DOHH2 (cell line): ENCODE results near the gene NAV2.

ENCODE experiments used
- H3F3A ChIP-seq: fragments of 200-600 bp; sonication (generic), shearing (Covaris generic); 2 replicates; pipeline ENCODE4 v1.6.0; 2016; ENCODE audit warnings: antibody characterized with exemption, mild to moderate bottlenecking; ENCODE audit not compliant: control insufficient read depth, insufficient read depth
- H3K27ac ChIP-seq: fragments of 200-600 bp; sonication (generic); 2 replicates; pipeline ENCODE4 v1.5.1; 2014; ENCODE audit warnings: low read depth, mild to moderate bottlenecking, low read length, moderate library complexity
- H3K27me3 ChIP-seq: fragments of 200-600 bp; sonication (generic); 2 replicates; pipeline ENCODE4 v1.6.1; 2014; ENCODE audit warnings: mild to moderate bottlenecking, low read length, mixed read lengths; ENCODE audit not compliant: control insufficient read depth
- H3K36me3 ChIP-seq: fragments of 200-600 bp; sonication (generic); 2 replicates; pipeline ENCODE4 v1.6.1; 2014; ENCODE audit warnings: mild to moderate bottlenecking, low read length, moderate library complexity, mixed read lengths; ENCODE audit not compliant: control insufficient read depth
- H3K4me1 ChIP-seq: fragments of 200-600 bp; sonication (generic); 2 replicates; pipeline ENCODE4 v1.6.1; 2014; ENCODE audit warnings: mild to moderate bottlenecking, low read length, mixed read lengths; ENCODE audit not compliant: control insufficient read depth
- H3K4me2 ChIP-seq: fragments of 200-600 bp; sonication (generic); 2 replicates; pipeline ENCODE4 v1.6.0; 2014; ENCODE audit warnings: mild to moderate bottlenecking, low read length, moderate library complexity
- H3K4me3 ChIP-seq: fragments of 200-600 bp; sonication (generic); 2 replicates; pipeline ENCODE4 v1.5.1; 2014; ENCODE audit warnings: mild to moderate bottlenecking, low read length, mixed read lengths
- H3K79me2 ChIP-seq: fragments of 200-600 bp; sonication (generic); 2 replicates; pipeline ENCODE4 v1.6.1; 2014; ENCODE audit warnings: mild to moderate bottlenecking, low read length, mixed read lengths; ENCODE audit not compliant: control insufficient read depth
- H3K9me2 ChIP-seq: fragments of 200-600 bp; sonication (generic); replicated peaks from 2 replicates; pipeline ENCODE4 v1.6.1; 2014; ENCODE audit warnings: mild to moderate bottlenecking, low read length, mixed read lengths; ENCODE audit not compliant: control insufficient read depth
- H3K9me3 ChIP-seq: fragments of 200-600 bp; sonication (generic); 2 replicates; pipeline ENCODE4 v1.6.1; 2014; ENCODE audit warnings: antibody characterized with exemption, low read length, mixed read lengths; ENCODE audit not compliant: control insufficient read depth, insufficient read depth
- H4K20me1 ChIP-seq: fragments of 200-600 bp; sonication (generic); 2 replicates; pipeline ENCODE4 v1.6.0; 2014; ENCODE audit warnings: low read depth, mild to moderate bottlenecking, antibody characterized with exemption, low read length, moderate library complexity; ENCODE audit not compliant: control insufficient read depth, insufficient read depth
- EZH2phosphoT487 ChIP-seq: fragments of 200-600 bp; sonication (generic); IDR thresholded peaks from 2 replicates; pipeline ENCODE4 v1.6.1; 2017; ENCODE audit warnings: borderline replicate concordance, mild to moderate bottlenecking, antibody characterized with exemption, low read length, moderate library complexity, mixed read lengths
- TF ChIP-seq, protein P1 (sequence below): fragments of 200-600 bp; sonication (generic); IDR thresholded peaks from one replicate; pipeline ENCODE4 v1.5.1; 2014; ENCODE audit warnings: antibody characterized with exemption, mild to moderate bottlenecking, low read depth, low read length; ENCODE audit not compliant: poor library complexity, severe bottlenecking

Gene NAV2

DNA sequence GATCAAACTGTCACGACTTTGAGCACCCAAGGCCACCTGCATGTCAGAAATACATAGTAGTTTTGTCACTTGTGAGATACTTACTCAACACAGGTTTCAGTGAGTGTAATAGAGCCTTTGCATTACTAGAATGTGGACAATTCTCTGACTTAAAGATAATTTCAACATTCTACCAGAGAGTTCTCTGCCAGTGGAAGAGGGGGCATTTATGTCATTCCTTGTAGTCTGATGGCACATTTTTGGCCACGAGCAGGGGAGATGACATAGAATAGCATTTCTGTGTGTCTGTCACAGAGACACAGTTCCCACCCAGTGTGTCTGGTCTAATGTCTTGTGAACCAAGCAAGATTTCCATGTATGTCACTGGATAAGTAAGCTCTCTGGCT lies 335.1 kb downstream of the NAV2 start:
- no peak for TF ChIP-seq EZH2phosphoT487
- TF ChIP-seq, protein P1, sequence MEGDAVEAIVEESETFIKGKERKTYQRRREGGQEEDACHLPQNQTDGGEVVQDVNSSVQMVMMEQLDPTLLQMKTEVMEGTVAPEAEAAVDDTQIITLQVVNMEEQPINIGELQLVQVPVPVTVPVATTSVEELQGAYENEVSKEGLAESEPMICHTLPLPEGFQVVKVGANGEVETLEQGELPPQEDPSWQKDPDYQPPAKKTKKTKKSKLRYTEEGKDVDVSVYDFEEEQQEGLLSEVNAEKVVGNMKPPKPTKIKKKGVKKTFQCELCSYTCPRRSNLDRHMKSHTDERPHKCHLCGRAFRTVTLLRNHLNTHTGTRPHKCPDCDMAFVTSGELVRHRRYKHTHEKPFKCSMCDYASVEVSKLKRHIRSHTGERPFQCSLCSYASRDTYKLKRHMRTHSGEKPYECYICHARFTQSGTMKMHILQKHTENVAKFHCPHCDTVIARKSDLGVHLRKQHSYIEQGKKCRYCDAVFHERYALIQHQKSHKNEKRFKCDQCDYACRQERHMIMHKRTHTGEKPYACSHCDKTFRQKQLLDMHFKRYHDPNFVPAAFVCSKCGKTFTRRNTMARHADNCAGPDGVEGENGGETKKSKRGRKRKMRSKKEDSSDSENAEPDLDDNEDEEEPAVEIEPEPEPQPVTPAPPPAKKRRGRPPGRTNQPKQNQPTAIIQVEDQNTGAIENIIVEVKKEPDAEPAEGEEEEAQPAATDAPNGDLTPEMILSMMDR: no peak
- H3K4me3 ChIP-seq: no peak overlapping the region
- H3K36me3 ChIP-seq: no peaks in the 10 kb centered on the region
- no peak overlapping the region for H3K4me2 ChIP-seq
- H3K4me1 ChIP-seq: peaks cover 6% of the 10 kb centered on the region; the same call in 1 of the 2 replicates
- no peaks in the 10 kb centered on the region for H3K27me3 ChIP-seq
- H3K79me2 ChIP-seq: no peaks in the 10 kb centered on the region
- no peak overlapping the region for H3K27ac ChIP-seq
- H3F3A ChIP-seq: no peaks in the 10 kb centered on the region
- H4K20me1 ChIP-seq: no peaks in the 10 kb centered on the region
- no peaks in the 10 kb centered on the region for H3K9me3 ChIP-seq
- H3K9me2 ChIP-seq: no peaks in the 10 kb centered on the region

DNA sequence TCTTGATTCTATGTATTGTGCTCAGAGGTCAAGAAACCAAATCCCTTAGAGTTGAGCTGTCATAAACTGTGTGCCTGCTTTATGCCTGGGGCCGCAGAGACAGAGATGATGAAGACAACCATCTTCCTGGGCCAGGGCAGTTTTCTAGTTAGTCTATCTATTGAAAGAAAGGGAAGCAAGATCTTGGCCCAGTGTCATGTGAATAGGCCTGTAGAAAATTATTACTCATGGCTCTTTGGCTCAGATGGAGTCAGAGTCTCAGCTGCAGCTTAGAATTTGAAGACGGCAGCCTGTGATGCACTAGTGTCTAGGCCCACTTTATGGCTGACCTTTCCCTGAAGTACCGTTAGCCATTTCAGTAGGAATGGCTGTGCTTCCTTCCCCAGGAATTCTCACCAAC lies 335.6 kb downstream of the NAV2 start:
- H3K79me2 ChIP-seq: no peaks in the 10 kb centered on the region
- peaks cover 6% of the 10 kb centered on the region; the same call in 1 of the 2 replicates for H3K4me1 ChIP-seq
- H3F3A ChIP-seq: no peaks in the 10 kb centered on the region
- H4K20me1 ChIP-seq: no peaks in the 10 kb centered on the region
- H3K9me3 ChIP-seq: no peaks in the 10 kb centered on the region
- no peaks in the 10 kb centered on the region for H3K36me3 ChIP-seq
- H3K9me2 ChIP-seq: no peaks in the 10 kb centered on the region
- no peak for TF ChIP-seq EZH2phosphoT487
- TF ChIP-seq, protein P1: no peak
- no peak overlapping the region for H3K27ac ChIP-seq
- H3K4me3 ChIP-seq: no peak overlapping the region
- no peaks in the 10 kb centered on the region for H3K27me3 ChIP-seq
- H3K4me2 ChIP-seq: no peak overlapping the region

DNA sequence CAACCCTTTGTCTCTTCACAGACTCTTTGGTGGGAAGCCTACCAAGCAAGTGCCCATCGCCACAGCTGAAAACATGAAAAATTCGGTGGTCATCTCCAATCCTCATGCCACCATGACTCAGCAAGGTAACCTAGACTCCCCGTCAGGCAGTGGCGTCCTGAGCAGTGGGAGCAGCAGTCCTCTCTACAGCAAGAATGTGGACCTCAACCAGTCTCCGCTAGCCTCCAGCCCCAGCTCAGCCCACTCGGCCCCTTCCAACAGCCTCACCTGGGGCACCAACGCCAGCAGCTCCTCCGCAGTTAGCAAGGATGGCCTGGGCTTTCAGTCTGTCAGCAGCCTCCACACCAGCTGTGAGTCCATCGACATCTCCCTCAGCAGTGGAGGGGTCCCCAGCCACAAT lies 336.1 kb downstream of the NAV2 start:
- Histone ChIP-seq H3K27ac (no peak overlapping the region), H3K4me2 (no peak overlapping the region), H3K79me2 (no peaks in the 10 kb centered on the region), H3K4me3 (no peak overlapping the region), H3K27me3 (no peaks in the 10 kb centered on the region), H3F3A (no peaks in the 10 kb centered on the region), H4K20me1 (no peaks in the 10 kb centered on the region), H3K9me2 (no peaks in the 10 kb centered on the region), H3K4me1 (peaks cover 6% of the 10 kb centered on the region; the same call in 1 of the 2 replicates), H3K36me3 (no peaks in the 10 kb centered on the region), H3K9me3 (no peaks in the 10 kb centered on the region)
- TF ChIP-seq EZH2phosphoT487: no peak
- TF ChIP-seq, protein P1: no peak

DNA sequence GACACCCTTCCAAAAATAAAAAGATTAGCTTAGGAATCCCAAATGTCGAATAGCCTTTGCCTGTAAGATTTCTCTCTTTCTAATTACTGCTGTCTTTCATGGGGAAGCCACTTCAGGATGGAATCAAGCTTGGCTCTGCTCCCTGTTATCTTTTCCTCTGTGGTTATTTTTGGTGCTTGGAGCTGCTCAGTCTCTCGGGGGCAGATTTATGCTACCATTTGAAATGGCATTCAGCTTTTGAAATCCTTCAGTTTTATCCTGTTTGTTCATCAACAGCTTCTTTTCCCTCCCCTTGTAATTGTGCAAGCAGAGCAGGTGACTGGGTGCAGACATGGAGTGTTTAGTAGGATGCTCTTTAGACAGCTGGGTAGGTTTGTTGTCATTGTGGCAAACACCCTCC lies 336.6 kb downstream of the NAV2 start:
- TF ChIP-seq, protein P1: no peak
- TF ChIP-seq EZH2phosphoT487: no peak
- Histone ChIP-seq H3K9me3 (no peaks in the 10 kb centered on the region), H3K79me2 (no peaks in the 10 kb centered on the region), H3K9me2 (no peaks in the 10 kb centered on the region), H3K27me3 (no peaks in the 10 kb centered on the region), H3F3A (no peaks in the 10 kb centered on the region), H3K36me3 (no peaks in the 10 kb centered on the region), H3K4me2 (no peak overlapping the region), H4K20me1 (no peaks in the 10 kb centered on the region), H3K4me3 (no peak overlapping the region), H3K27ac (no peak overlapping the region), H3K4me1 (peaks cover 6% of the 10 kb centered on the region; the same call in 1 of the 2 replicates)
